NCI-H2171 treated with DMSO at 0.1 percent for 48 hours (cell line): ENCODE measurements around the gene C19orf12.
"Not testable (repeated sequence)": the region's sequence is repeated elsewhere in the genome, so short reads cannot be mapped to it uniquely, and the experiment has no call there.

Source experiments
- DNase-seq: peaks from one replicate; lab custom pipeline; 2025; lab: John Stamatoyannopoulos, UW

Gene C19orf12

GRCh38 chr19:29677001-29677817 lies 37.9 kb downstream of the C19orf12 start:
- DNase-seq = no peak

GRCh38 chr19:29676586-29676985 lies 38.5 kb downstream of the C19orf12 start:
- no peak for DNase-seq

GRCh38 chr19:29675650-29676186 lies 39.3 kb downstream of the C19orf12 start:
- no peak for DNase-seq

- DNase-seq = no peak
Observed at GRCh38 chr19:29675120-29675649, 39.9 kb downstream of the C19orf12 start.

- no peak for DNase-seq
Observed at GRCh38 chr19:29674374-29675119, 40.5 kb downstream of the C19orf12 start.

DNA sequence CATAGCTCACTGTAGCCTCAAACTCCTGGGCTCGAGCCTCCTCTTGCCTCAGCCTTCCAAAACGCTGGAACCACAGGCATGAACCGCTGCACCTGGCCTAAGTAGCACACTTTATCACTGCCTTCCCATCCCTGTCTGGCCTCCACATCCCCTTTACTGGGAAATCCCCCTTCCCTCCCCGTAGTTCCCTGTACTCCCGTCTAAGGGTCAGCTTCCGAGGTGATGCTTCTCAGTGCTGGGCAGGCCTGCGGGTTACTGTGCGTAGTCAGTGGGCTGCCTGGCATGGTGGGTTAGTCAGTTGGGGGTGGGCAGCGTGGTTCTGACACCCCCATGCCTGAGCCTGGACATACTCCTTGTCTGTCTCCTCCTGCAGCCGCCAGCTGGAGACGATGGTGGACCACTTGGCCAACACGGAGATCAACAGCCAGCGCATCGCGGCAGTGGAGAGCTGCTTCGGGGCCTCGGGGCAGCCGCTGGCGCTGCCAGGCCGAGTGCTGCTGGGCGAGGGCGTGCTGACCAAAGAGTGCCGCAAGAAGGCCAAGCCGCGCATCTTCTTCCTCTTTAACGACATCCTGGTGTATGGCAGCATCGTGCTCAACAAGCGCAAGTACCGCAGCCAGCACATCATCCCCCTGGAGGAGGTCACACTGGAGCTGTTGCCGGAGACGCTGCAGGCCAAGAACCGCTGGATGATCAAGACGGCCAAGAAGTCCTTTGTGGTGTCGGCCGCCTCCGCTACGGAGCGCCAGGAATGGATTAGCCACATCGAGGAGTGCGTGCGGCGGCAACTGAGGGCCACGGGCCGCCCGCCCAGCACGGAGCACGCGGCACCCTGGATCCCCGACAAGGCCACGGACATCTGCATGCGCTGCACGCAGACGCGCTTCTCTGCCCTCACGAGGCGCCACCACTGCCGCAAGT lies 41.4 kb downstream of the C19orf12 start:
- DNase-seq = no peak

- no peak for DNase-seq
Observed at GRCh38 chr19:29672933-29673336, 42.1 kb downstream of the C19orf12 start.

DNA sequence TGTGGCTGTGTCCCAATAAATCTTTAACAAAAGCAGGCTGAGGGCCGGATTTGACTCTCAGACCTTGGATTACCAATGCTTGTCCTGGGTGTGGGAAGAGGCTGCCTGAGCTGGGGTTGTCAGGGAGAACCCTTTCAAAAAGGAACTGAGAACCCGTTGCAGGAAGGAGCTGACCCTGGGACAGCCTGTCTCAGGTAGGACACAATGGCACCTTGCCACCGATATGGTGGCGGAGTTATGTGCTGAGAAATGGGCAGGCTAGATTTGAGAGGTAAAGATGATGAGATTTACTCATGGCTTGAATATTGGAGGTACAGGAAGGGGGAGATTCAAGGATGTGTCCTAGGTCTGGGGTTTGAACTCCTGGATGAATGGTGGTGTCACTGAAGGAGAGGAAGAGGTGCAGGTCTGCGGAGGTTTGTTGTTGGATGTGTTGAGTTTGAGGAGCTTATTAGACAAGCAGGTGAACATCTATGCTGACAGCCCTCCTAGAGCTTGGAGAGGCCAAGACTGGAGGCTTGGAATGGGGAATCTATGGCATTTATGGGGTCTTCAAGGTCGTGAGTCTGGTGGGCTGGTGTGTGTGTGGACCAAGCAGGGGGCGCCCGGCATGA lies 42.6 kb downstream of the C19orf12 start:
- no peak for DNase-seq

DNA sequence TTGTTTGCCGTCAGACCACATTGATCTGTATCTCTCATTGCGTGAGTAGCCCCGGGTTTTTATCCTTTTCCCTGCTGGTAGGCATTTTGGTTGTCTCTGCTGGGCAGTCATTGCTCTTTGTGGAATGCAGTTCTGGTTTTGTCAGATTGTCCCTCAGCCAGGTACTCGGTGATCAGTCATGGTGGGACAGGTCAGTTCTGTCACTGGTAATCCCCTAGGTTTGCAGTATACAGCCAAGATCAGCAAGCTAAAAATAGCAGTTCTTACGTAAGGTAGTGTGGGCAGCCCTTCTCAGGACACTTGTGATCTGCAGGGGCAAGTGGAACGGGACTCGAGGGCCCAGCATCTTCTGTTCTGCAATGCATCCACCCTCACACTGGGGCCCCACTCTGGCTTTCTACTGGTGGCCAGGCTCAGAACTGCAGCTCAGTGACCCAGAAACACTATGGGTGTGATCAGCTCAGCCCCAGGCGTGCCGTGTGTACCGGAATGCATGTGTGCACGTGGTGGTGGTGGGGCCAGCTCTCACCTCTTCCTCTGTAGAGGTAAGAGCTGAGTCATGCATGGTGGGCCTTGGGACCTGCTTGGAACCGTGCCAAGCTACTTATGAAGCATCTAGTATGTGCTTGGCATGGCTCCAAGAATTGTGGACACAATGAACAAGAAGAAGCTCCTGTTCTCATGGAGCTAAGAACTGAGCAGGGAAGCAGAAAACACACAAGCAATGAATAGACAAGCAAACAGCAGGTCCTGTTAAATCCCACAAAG lies 43.5 kb downstream of the C19orf12 start:
- peak; percentile 1 for DNase-seq

- DNase-seq = not testable (repeated sequence)
Observed at GRCh38 chr19:29671026-29671392, 44.1 kb downstream of the C19orf12 start.

- DNase-seq = no peak
Observed at GRCh38 chr19:29670255-29670654, 44.8 kb downstream of the C19orf12 start.

- no peak for DNase-seq
Observed at GRCh38 chr19:29668746-29669609, 46.1 kb downstream of the C19orf12 start.

DNA sequence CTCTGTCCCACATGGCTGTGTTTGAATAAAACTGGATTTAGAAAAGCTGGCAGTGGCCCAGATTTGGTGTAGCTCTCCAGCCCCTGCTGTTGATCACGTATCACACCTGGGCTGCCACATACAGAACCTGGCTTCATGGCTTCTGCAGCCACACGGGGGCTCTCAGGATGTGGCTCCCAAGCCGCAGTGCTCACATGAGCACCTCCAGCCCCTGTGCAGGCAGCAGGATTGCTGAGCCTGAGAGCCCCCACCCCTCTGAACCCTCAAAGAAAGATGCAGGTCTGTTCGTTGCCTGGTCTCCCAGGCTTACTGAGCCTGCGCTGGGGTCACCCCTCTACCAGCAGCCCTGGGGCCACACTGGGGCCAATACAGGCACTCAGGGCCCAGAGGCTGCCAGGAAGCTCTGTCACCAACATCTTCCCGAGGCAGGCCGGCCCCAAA lies 47.1 kb downstream of the C19orf12 start:
- DNase-seq = peak; percentile 49

DNA sequence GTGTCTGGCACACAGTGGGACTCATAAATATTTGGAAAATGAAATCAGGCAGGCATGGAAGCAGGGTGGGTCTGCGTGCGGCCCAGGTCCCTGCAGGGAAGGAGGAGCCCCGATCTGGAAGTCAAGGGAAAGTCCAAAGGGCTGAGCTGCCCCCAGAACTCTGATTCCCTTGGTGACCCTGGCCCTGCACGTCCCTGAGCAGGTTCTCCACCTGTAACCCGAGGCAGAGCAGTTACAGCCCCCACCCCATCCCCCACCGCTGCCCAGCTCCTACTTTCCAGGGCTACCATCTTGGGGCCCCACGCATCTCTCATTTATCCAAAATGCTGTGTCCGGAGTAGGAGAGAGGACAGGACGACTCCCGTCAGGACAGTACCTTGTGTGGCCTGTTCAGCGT lies 47.7 kb downstream of the C19orf12 start:
- DNase-seq = no peak

DNA sequence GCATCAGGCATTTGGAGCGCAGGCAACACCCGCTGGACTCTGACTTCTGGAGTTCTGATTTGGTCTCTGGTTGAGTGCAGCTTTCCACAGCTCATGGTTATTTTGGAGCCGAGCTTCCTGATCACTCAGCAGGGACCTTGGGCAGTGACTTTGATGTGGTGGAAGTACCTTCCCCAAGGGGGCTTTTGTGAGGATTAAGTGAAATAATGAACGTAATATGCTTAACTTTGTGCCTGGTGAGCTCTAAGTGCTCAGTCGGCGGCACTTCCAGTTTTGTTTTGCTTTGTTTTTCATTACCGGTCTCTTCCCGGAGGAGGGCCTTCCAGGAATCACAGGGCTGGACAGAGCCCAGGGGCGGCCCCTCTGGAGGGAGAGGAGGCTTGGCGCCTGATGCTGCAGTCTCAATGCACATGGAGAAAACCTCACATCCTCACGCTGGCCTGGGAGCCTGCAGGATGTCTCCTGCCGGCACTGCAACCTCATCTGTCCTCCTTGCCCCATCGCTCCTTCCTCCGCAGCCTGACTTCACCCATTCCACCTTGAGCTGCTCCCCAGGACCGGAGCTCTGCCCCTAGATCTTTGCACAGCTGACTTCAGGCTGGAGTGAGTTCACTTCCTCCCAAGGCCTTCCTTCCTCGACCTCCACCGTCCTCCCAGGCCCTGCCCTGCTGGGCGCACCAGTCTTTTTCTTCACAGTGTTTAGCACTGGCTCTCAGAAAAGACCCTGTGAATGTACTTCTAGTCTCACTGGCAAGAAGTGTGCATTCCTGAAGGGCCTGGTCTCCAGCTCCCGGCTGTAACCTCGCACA lies 48.3 kb downstream of the C19orf12 start:
- no peak for DNase-seq

GRCh38 chr19:29665826-29666577 lies 49.1 kb downstream of the C19orf12 start:
- DNase-seq = no peak

- DNase-seq = peak; percentile 56
Observed at GRCh38 chr19:29665215-29665825, 49.7 kb downstream of the C19orf12 start, which contains the start of gene PLEKHF1. TSS of gene PLEKHF1 (plus strand) at chr19:29665461. CDS start at chr19:29673840, 8,379 bp downstream.
